Panc1 (cell line): Measurements from ENCODE around the gene LNX1. TPM values are rescaled to one million over a fixed set of nuclear protein-coding genes. Genes with fewer than 3 reads are reported as not detected.

Source experiments
- ATAC-seq: fragments of 200-7000 bp; cut with Tn5 transposase; 2 replicates; pipeline ENCODE4 v1.9.1; 2020; ENCODE audit warnings: mild to moderate bottlenecking, moderate library complexity
- BruUV-seq: library from RNA; stranded (reverse); fragments of 400-500 nt; replicated peaks from 2 replicates; lab custom pipeline; 2021; lab: Mats Ljungman, UMichigan
- CTCF ChIA-PET: fragments of 300-600 bp; sonication (Branson Sonifier 250); formaldehyde crosslinking; loops from one replicate; lab custom pipeline; 2022; ENCODE audit warnings: antibody characterized with exemption; lab: Charles Lee
- POLR2A ChIA-PET: fragments of 300-600 bp; sonication (Branson Sonifier 250); formaldehyde crosslinking; loops from one replicate; lab custom pipeline; 2022; ENCODE audit warnings: antibody characterized with exemption; lab: Charles Lee
- DNase-seq: peaks from one replicate; pipeline ENCODE4 v3.0.0-alpha.2; 2010; ENCODE audit warnings: low read depth, low spot score
- H3K27ac ChIP-seq: 2 replicates; pipeline ENCODE4 v1.5.1; 2011; ENCODE audit warnings: mild to moderate bottlenecking, low read length, inconsistent platforms
- H3K27me3 ChIP-seq: fragments of 200-500 bp; sonication (Bioruptor generic); 2 replicates; pipeline ENCODE4 v1.6.0; 2014; ENCODE audit warnings: low read length, inconsistent platforms; ENCODE audit not compliant: control insufficient read depth, insufficient read depth
- H3K36me3 ChIP-seq: fragments of 200-500 bp; sonication (Bioruptor generic); 2 replicates; pipeline ENCODE4 v1.5.1; 2014; ENCODE audit warnings: inconsistent platforms, mild to moderate bottlenecking, low read length, moderate library complexity; ENCODE audit not compliant: control insufficient read depth, insufficient read depth
- H3K4me1 ChIP-seq: 2 replicates; pipeline ENCODE4 v1.5.1; 2011; ENCODE audit warnings: inconsistent platforms, mild to moderate bottlenecking, low read length, moderate library complexity; ENCODE audit not compliant: control insufficient read depth, insufficient read depth
- H3K4me3 ChIP-seq, 2 experiments: 2 replicates each; pipeline ENCODE4 v1.5.1; 2011 to 2012; ENCODE audit warnings: low read depth in 2 of 2, low read length in 2 of 2, mild to moderate bottlenecking in 2 of 2, inconsistent platforms in 1 of 2, moderate library complexity in 1 of 2
- H3K9me3 ChIP-seq: fragments of 200-500 bp; sonication (Bioruptor generic); 2 replicates; pipeline ENCODE4 v1.5.1; 2014; ENCODE audit warnings: low read depth, mild to moderate bottlenecking, inconsistent platforms, low read length, moderate library complexity; ENCODE audit not compliant: control insufficient read depth, insufficient read depth
- POLR2AphosphoS5 ChIP-seq: IDR thresholded peaks from 2 replicates; pipeline ENCODE4 v1.6.1; 2012; ENCODE audit warnings: mild to moderate bottlenecking, low read depth, low read length, moderate library complexity
- SIN3A ChIP-seq: IDR thresholded peaks from 2 replicates; pipeline ENCODE4 v1.6.1; 2012; ENCODE audit warnings: low read depth, mild to moderate bottlenecking, low read length, moderate library complexity, borderline replicate concordance; ENCODE audit not compliant: insufficient read depth
- TCF7L2 ChIP-seq: IDR thresholded peaks from 2 replicates; pipeline ENCODE4 v1.6.1; 2011; ENCODE audit warnings: mild to moderate bottlenecking, low read depth, low read length, inconsistent platforms
- in situ Hi-C: cut with HindIII; loops from 2 replicates; pipeline ENCODE4 v1.10.0; 2016; ENCODE audit warnings: low sequenced_read_pairs, low pct_unique_long_range_greater_than_20kb
- intact Hi-C: fragments of 100-400 bp; cut with micrococcal nuclease; formaldehyde crosslinking; loops from one replicate; pipeline ENCODE4 v1.10.0; 2022; ENCODE audit not compliant: unreplicated experiment
- total RNA-seq: library from RNA; stranded (reverse); gene quantifications from one replicate; pipeline ENCODE4 v1.2.1, GENCODE V29; 2021; ENCODE audit not compliant: unreplicated experiment
- TF ChIP-seq, protein P1 (sequence below): fragments of 450-650 bp; IDR thresholded peaks from 2 replicates; pipeline ENCODE4 v1.5.1; 2017; ENCODE audit warnings: mild to moderate bottlenecking
- TF ChIP-seq, protein P2 (sequence below), 2 experiments: IDR thresholded peaks; 2 replicates each; pipeline ENCODE4 v1.6.1; 2011 to 2012; ENCODE audit warnings: low read depth in 2 of 2, control low read depth in 1 of 2, low read length in 1 of 2, mild to moderate bottlenecking in 1 of 2, moderate library complexity in 1 of 2; ENCODE audit not compliant: insufficient read depth in 1 of 2

LNX1 gene
- total RNA-seq, 1 experiment from 2014 or later = 0.18 TPM

DNA sequence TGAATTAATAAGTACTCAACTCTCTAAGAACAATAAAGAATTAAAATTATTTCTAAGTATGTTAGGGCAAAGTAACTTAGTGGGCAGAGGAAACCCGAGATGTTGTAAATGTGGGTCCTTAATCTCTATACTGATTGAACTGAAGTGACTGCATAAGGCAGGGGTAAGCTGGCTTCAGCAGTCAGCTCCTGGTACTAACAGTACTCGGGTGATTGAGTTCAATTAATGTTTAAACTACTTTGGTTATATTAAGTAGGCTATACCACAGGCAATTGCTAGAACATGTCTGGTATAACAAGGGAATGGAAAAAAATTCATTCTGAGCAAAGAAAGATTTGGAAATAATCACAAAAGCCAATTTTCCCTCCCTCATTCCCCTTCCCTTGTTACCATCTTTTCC, 90.7 kb downstream of the LNX1 start:
- in situ Hi-C loops = no loop called here
- DNase-seq = no peak
- ChIA-PET POLR2A (no interaction called here), CTCF (interaction anchor here (0.6 kb wide), 1 partner anchor 17 kb away, joined by 10 read pairs; no protein-coding TSS in a partner anchor)
- no peak for TF ChIP-seq POLR2AphosphoS5
- TF ChIP-seq, protein P1, sequence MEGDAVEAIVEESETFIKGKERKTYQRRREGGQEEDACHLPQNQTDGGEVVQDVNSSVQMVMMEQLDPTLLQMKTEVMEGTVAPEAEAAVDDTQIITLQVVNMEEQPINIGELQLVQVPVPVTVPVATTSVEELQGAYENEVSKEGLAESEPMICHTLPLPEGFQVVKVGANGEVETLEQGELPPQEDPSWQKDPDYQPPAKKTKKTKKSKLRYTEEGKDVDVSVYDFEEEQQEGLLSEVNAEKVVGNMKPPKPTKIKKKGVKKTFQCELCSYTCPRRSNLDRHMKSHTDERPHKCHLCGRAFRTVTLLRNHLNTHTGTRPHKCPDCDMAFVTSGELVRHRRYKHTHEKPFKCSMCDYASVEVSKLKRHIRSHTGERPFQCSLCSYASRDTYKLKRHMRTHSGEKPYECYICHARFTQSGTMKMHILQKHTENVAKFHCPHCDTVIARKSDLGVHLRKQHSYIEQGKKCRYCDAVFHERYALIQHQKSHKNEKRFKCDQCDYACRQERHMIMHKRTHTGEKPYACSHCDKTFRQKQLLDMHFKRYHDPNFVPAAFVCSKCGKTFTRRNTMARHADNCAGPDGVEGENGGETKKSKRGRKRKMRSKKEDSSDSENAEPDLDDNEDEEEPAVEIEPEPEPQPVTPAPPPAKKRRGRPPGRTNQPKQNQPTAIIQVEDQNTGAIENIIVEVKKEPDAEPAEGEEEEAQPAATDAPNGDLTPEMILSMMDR = no peak
- TF ChIP-seq SIN3A = no peak
- TF ChIP-seq TCF7L2 = no peak
- TF ChIP-seq, protein P2, sequence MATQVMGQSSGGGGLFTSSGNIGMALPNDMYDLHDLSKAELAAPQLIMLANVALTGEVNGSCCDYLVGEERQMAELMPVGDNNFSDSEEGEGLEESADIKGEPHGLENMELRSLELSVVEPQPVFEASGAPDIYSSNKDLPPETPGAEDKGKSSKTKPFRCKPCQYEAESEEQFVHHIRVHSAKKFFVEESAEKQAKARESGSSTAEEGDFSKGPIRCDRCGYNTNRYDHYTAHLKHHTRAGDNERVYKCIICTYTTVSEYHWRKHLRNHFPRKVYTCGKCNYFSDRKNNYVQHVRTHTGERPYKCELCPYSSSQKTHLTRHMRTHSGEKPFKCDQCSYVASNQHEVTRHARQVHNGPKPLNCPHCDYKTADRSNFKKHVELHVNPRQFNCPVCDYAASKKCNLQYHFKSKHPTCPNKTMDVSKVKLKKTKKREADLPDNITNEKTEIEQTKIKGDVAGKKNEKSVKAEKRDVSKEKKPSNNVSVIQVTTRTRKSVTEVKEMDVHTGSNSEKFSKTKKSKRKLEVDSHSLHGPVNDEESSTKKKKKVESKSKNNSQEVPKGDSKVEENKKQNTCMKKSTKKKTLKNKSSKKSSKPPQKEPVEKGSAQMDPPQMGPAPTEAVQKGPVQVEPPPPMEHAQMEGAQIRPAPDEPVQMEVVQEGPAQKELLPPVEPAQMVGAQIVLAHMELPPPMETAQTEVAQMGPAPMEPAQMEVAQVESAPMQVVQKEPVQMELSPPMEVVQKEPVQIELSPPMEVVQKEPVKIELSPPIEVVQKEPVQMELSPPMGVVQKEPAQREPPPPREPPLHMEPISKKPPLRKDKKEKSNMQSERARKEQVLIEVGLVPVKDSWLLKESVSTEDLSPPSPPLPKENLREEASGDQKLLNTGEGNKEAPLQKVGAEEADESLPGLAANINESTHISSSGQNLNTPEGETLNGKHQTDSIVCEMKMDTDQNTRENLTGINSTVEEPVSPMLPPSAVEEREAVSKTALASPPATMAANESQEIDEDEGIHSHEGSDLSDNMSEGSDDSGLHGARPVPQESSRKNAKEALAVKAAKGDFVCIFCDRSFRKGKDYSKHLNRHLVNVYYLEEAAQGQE (IDR thresholded peaks at IDR 0.05; ENCODE audit: insufficient read depth in 1 of 2, low read depth in 2 of 2, low read length in 1 of 2) = no peak
- H3K27ac ChIP-seq = no peak overlapping the region
- H3K36me3 ChIP-seq = no peaks in the 10 kb centered on the region
- no peaks in the 10 kb centered on the region for H3K4me1 ChIP-seq
- H3K27me3 ChIP-seq = no peaks in the 10 kb centered on the region
- no peak for ATAC-seq
- no TSS peak for BruUV-seq
- no peak overlapping the region for H3K4me3 ChIP-seq
- intact Hi-C loops = no loop called here
- no peaks in the 10 kb centered on the region for H3K9me3 ChIP-seq

DNA sequence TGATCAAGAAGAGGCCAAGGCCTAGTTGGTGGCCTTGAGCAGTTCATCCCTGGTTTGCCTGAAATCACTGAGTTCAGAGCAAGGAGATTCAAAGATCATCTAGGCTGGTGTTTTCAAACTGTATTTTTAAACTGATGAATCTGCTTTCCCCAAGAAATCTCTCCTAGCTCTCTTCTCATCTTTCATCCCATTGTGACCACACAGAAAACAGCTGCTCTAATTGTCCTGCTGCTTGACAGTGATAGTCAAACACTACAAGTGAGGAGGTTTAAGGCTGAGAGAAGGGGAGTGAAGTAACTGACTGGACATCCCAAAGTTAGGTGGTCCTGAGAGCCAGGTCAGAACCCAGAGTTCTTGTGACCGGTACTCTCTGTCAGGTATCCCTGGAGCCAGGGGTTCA, 91.5 kb downstream of the LNX1 start:
- no TSS peak for BruUV-seq
- H3K27me3 ChIP-seq = no peaks in the 10 kb centered on the region
- no peak overlapping the region for H3K4me3 ChIP-seq
- no peaks in the 10 kb centered on the region for H3K36me3 ChIP-seq
- H3K27ac ChIP-seq = no peak overlapping the region
- TF ChIP-seq SIN3A (no peak), POLR2AphosphoS5 (no peak), TCF7L2 (no peak)
- TF ChIP-seq, protein P1 = no peak
- TF ChIP-seq, protein P2 (IDR thresholded peaks at IDR 0.05; ENCODE audit: insufficient read depth in 1 of 2, low read depth in 2 of 2, low read length in 1 of 2) = no peak
- no peak for DNase-seq
- in situ Hi-C loops (no loop called here), intact Hi-C loops (no loop called here)
- no peaks in the 10 kb centered on the region for H3K4me1 ChIP-seq
- ChIA-PET CTCF (no interaction called here), POLR2A (no interaction called here)
- no peak for ATAC-seq
- no peaks in the 10 kb centered on the region for H3K9me3 ChIP-seq
